ENCODE measurements around the gene PCYOX1L.

The PCYOX1L gene

GRCh38 chr5:149314571-149315111 is 43.2 kb upstream of the PCYOX1L start:
- H3K27me3 Mint-ChIP-seq (ENCODE audit: low read depth, poor library complexity), result peaks cover 10% of the 10 kb centered on the region
- no peak for TF ChIP-seq CTCF (IDR thresholded peaks at IDR 0.05)
- H3K36me3 Mint-ChIP-seq (ENCODE audit: low read depth), result no peaks in the 10 kb centered on the region
- H3K9me3 Mint-ChIP-seq, result no peaks in the 10 kb centered on the region
- no peak overlapping the region for H3K27ac Mint-ChIP-seq
- H3K4me3 Mint-ChIP-seq, result no peak overlapping the region
- no peak for DNase-seq
- peaks cover 44% of the 10 kb centered on the region for H3K4me1 Mint-ChIP-seq

DNA sequence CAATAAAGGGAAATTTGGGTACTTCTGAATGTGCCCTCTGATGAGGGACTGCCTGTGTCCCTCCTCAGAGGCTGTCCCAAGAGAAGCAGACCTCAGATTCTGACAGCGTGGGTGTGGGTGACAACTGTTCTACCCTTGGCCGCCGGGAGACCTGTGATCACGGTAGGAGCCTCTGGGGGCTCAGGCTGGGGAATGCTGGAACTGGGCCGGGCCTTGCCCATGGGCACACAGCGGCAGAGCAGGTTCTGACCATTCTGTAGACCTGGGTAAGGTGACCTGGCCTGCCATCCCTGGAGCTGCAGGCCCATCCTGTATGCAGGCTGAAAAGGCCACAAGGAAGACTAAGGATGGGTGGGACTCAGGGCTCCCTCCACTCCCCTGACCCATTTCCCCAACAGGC is 42.1 kb upstream of the PCYOX1L start:
- H3K9me3 Mint-ChIP-seq, result no peaks in the 10 kb centered on the region
- no peaks in the 10 kb centered on the region for H3K36me3 Mint-ChIP-seq (ENCODE audit: low read depth)
- H3K27ac Mint-ChIP-seq, result no peak overlapping the region
- no peak overlapping the region for H3K4me3 Mint-ChIP-seq
- no peak for TF ChIP-seq CTCF (IDR thresholded peaks at IDR 0.05)
- no peak for DNase-seq
- peaks cover 10% of the 10 kb centered on the region for H3K27me3 Mint-ChIP-seq (ENCODE audit: low read depth, poor library complexity)
- H3K4me1 Mint-ChIP-seq, result peaks cover 43% of the 10 kb centered on the region

GRCh38 chr5:149317281-149318048 is 40.4 kb upstream of the PCYOX1L start:
- no peaks in the 10 kb centered on the region for H3K9me3 Mint-ChIP-seq
- no peak overlapping the region for H3K27ac Mint-ChIP-seq
- H3K27me3 Mint-ChIP-seq (ENCODE audit: low read depth, poor library complexity), result peaks cover 3% of the 10 kb centered on the region
- DNase-seq, result no peak
- H3K36me3 Mint-ChIP-seq (ENCODE audit: low read depth), result no peaks in the 10 kb centered on the region
- peak; percentile 70 for TF ChIP-seq CTCF (IDR thresholded peaks at IDR 0.05)
- H3K4me3 Mint-ChIP-seq, result no peak overlapping the region
- peaks cover 40% of the 10 kb centered on the region for H3K4me1 Mint-ChIP-seq

- no peak for DNase-seq
- H3K4me1 Mint-ChIP-seq, result peaks cover 58% of the 10 kb centered on the region
- TF ChIP-seq CTCF (IDR thresholded peaks at IDR 0.05), result no peak
- peaks cover 7% of the 10 kb centered on the region for H3K36me3 Mint-ChIP-seq (ENCODE audit: low read depth)
- H3K27me3 Mint-ChIP-seq (ENCODE audit: low read depth, poor library complexity), result peaks cover 3% of the 10 kb centered on the region
- H3K9me3 Mint-ChIP-seq, result no peaks in the 10 kb centered on the region
- no peak overlapping the region for H3K4me3 Mint-ChIP-seq
- H3K27ac Mint-ChIP-seq, result no peak overlapping the region
Observed at GRCh38 chr5:149319174-149319573, 38.7 kb upstream of the PCYOX1L start.

DNA sequence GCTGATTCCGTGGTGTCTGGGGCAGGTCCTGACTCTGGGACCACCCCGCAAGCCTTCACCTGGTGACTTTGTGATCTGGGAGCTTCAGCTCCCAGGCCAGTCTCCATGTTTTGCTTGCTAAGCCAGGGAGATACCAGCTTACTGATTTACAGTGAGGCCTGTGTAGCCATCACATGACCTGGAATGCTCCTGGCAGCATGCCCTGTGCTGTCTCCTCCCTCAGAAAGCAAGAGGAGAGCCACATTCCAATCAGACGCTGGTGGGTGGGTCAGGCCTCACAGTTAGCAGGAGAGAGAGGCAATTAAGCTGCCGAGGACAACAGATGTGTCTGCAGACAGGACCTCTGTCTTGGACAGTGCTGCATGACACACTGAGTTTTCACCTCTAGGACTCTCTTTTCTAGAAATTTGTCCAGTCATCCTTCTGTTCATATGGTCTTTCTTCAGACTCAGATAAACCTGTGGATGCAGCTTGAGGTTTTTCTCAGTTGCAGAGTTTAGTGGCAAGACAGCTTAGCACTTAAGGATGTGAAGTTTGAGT is 37.0 kb upstream of the PCYOX1L start:
- TF ChIP-seq CTCF (IDR thresholded peaks at IDR 0.05), result no peak
- no peak overlapping the region for H3K4me3 Mint-ChIP-seq
- peaks cover 63% of the 10 kb centered on the region for H3K4me1 Mint-ChIP-seq
- peak; percentile 60 for DNase-seq
- no peaks in the 10 kb centered on the region for H3K27me3 Mint-ChIP-seq (ENCODE audit: low read depth, poor library complexity)
- H3K36me3 Mint-ChIP-seq (ENCODE audit: low read depth), result peaks cover 9% of the 10 kb centered on the region
- H3K9me3 Mint-ChIP-seq, result no peaks in the 10 kb centered on the region
- H3K27ac Mint-ChIP-seq, result peak overlapping the region; percentile 84
